Activated naive CD4-positive, alpha-beta T cell treated with anti-CD3 and anti-CD28 coated beads for 36 hours (primary cell): Measurements from ENCODE around the gene PDLIM4. TPM values are rescaled to one million over a fixed set of nuclear protein-coding genes. Genes with fewer than 3 reads are reported as not detected.

Experiments
- CTCF ChIA-PET: fragments of 350-600 bp; sonication (Branson Sonifier 250); formaldehyde crosslinking; loops from one replicate; lab custom pipeline; 2021; ENCODE audit warnings: antibody characterized with exemption; lab: Charles Lee
- DNase-seq: peaks from one replicate; pipeline ENCODE4 v3.0.0-alpha.2; 2020
- H3K27ac Mint-ChIP-seq: one replicate; pipeline ENCODE4 v1.8.0; 2021; ENCODE audit warnings: mild to moderate bottlenecking, mixed read lengths
- H3K27me3 Mint-ChIP-seq: one replicate; pipeline ENCODE4 v1.8.0; 2021; ENCODE audit warnings: low read depth, mixed read lengths
- H3K36me3 Mint-ChIP-seq: one replicate; pipeline ENCODE4 v1.8.0; 2021; ENCODE audit warnings: low read depth, mixed read lengths
- H3K4me1 Mint-ChIP-seq: one replicate; pipeline ENCODE4 v1.8.0; 2021; ENCODE audit warnings: low read depth, mixed read lengths
- H3K4me3 Mint-ChIP-seq: one replicate; pipeline ENCODE4 v1.8.0; 2021; ENCODE audit warnings: mild to moderate bottlenecking, moderate library complexity, mixed read lengths
- H3K9me3 Mint-ChIP-seq: one replicate; pipeline ENCODE4 v1.8.0; 2021; ENCODE audit warnings: mixed read lengths
- intact Hi-C: fragments of 100-400 bp; cut with micrococcal nuclease; formaldehyde crosslinking; loops from one replicate; pipeline ENCODE4 v1.15.1; 2023
- total RNA-seq, 2 experiments: library from RNA; stranded (reverse); gene quantifications; one replicate each; pipeline ENCODE4 v1.2.3, GENCODE V29; 2021

PDLIM4 gene
- total RNA-seq, 2 experiments from 2014 or later = not detected

- no peak for DNase-seq
- CTCF ChIA-PET = interaction anchor here (2.5 kb wide), 1 partner anchor 18 kb away, joined by 6 read pairs; no protein-coding TSS in a partner anchor
- Mint-ChIP-seq H3K4me3 (no peak overlapping the region), H3K27ac (no peak overlapping the region), H3K27me3 (peaks cover under 1% of the 10 kb centered on the region), H3K4me1 (no peaks in the 10 kb centered on the region), H3K36me3 (no peaks in the 10 kb centered on the region), H3K9me3 (no peaks in the 10 kb centered on the region)
- intact Hi-C loops = no loop called here
These were observed 37.5 kb upstream of the PDLIM4 start for GRCh38 chr5:132219981-132220380.

- H3K4me1 Mint-ChIP-seq = peaks cover 3% of the 10 kb centered on the region
- CTCF ChIA-PET = interaction anchor here (2.5 kb wide), 1 partner anchor 18 kb away, joined by 6 read pairs; no protein-coding TSS in a partner anchor
These were observed 37.0 kb upstream of the PDLIM4 start for GRCh38 chr5:132220491-132220890.

GRCh38 chr5:132221781-132222648, 35.5 kb upstream of the PDLIM4 start:
- no peaks in the 10 kb centered on the region for H3K9me3 Mint-ChIP-seq

More at GRCh38 chr5:132220491-132220890, 37.0 kb upstream of the PDLIM4 start:
- Mint-ChIP-seq H3K27ac (no peak overlapping the region), H3K9me3 (no peaks in the 10 kb centered on the region), H3K4me3 (no peak overlapping the region), H3K27me3 (peaks cover 5% of the 10 kb centered on the region), H3K36me3 (no peaks in the 10 kb centered on the region)
- no peak for DNase-seq
- intact Hi-C loops = no loop called here

GRCh38 chr5:132222649-132223038, 34.9 kb upstream of the PDLIM4 start:
- intact Hi-C loops = no loop called here
- peaks cover 13% of the 10 kb centered on the region for H3K27me3 Mint-ChIP-seq
- CTCF ChIA-PET = interaction anchor here (1.6 kb wide), 1 partner anchor 15 kb away, joined by 13 read pairs; no protein-coding TSS in a partner anchor
- DNase-seq = no peak
- H3K4me1 Mint-ChIP-seq = peaks cover 4% of the 10 kb centered on the region
- H3K36me3 Mint-ChIP-seq = no peaks in the 10 kb centered on the region
- H3K9me3 Mint-ChIP-seq = no peaks in the 10 kb centered on the region
- no peak overlapping the region for H3K27ac Mint-ChIP-seq
- no peak overlapping the region for H3K4me3 Mint-ChIP-seq

More at GRCh38 chr5:132221781-132222648, 35.5 kb upstream of the PDLIM4 start:
- peaks cover 12% of the 10 kb centered on the region for H3K27me3 Mint-ChIP-seq
- H3K36me3 Mint-ChIP-seq = no peaks in the 10 kb centered on the region
- intact Hi-C loops = no loop called here
- peaks cover 4% of the 10 kb centered on the region for H3K4me1 Mint-ChIP-seq
- CTCF ChIA-PET = no interaction called here
- no peak for DNase-seq
- no peak overlapping the region for H3K27ac Mint-ChIP-seq
- H3K4me3 Mint-ChIP-seq = no peak overlapping the region

- Mint-ChIP-seq H3K27ac (no peak overlapping the region), H3K36me3 (no peaks in the 10 kb centered on the region), H3K9me3 (no peaks in the 10 kb centered on the region), H3K4me3 (no peak overlapping the region), H3K27me3 (peaks cover 18% of the 10 kb centered on the region), H3K4me1 (peaks cover 4% of the 10 kb centered on the region)
- intact Hi-C loops = no loop called here
- DNase-seq = no peak
- CTCF ChIA-PET = interaction anchor here (1.6 kb wide), 1 partner anchor 14 kb away, joined by 13 read pairs; no protein-coding TSS in a partner anchor
These were observed 33.6 kb upstream of the PDLIM4 start for GRCh38 chr5:132223861-132224260.

- Mint-ChIP-seq H3K4me1 (peaks cover 4% of the 10 kb centered on the region), H3K4me3 (no peak overlapping the region), H3K9me3 (no peaks in the 10 kb centered on the region), H3K27me3 (peaks cover 26% of the 10 kb centered on the region), H3K36me3 (no peaks in the 10 kb centered on the region), H3K27ac (no peak overlapping the region)
- intact Hi-C loops = no loop called here
- no peak for DNase-seq
- CTCF ChIA-PET = interaction anchor here (0.7 to 2.5 kb wide), 2 partner anchors 13 to 29 kb away, joined by 5 to 13 read pairs; no protein-coding TSS in a partner anchor
These were observed 32.8 kb upstream of the PDLIM4 start for GRCh38 chr5:132224716-132225115.

- Mint-ChIP-seq H3K36me3 (no peaks in the 10 kb centered on the region), H3K4me3 (no peak overlapping the region), H3K4me1 (peaks cover 4% of the 10 kb centered on the region), H3K27me3 (peaks cover 30% of the 10 kb centered on the region), H3K9me3 (no peaks in the 10 kb centered on the region), H3K27ac (no peak overlapping the region)
- DNase-seq = peak; percentile 43
- intact Hi-C loops = no loop called here
- CTCF ChIA-PET = interaction anchor here (1.1 to 2.5 kb wide), 2 partner anchors 12 to 47 kb away, joined by 4 to 13 read pairs; no protein-coding TSS in a partner anchor
These were observed 32.1 kb upstream of the PDLIM4 start for GRCh38 chr5:132225165-132226032.

GRCh38 chr5:132226516-132227234, 30.8 kb upstream of the PDLIM4 start:
- H3K36me3 Mint-ChIP-seq = no peaks in the 10 kb centered on the region
- CTCF ChIA-PET = interaction anchor here (0.7 to 2.5 kb wide), 5 partner anchors 11 to 162 kb away, joined by 3 to 13 read pairs (median 4); no protein-coding TSS in a partner anchor
- no peaks in the 10 kb centered on the region for H3K9me3 Mint-ChIP-seq
- peaks cover 34% of the 10 kb centered on the region for H3K27me3 Mint-ChIP-seq
- no peak for DNase-seq
- H3K27ac Mint-ChIP-seq = no peak overlapping the region
- intact Hi-C loops = no loop called here
- H3K4me1 Mint-ChIP-seq = peaks cover 4% of the 10 kb centered on the region
- no peak overlapping the region for H3K4me3 Mint-ChIP-seq

- CTCF ChIA-PET = interaction anchor here (0.7 to 1.6 kb wide), 4 partner anchors 10 to 162 kb away, joined by 3 to 5 read pairs (median 4); no protein-coding TSS in a partner anchor
- intact Hi-C loops = no loop called here
- peaks cover 34% of the 10 kb centered on the region for H3K27me3 Mint-ChIP-seq
- no peak overlapping the region for H3K4me3 Mint-ChIP-seq
- no peak overlapping the region for H3K27ac Mint-ChIP-seq
- H3K36me3 Mint-ChIP-seq = no peaks in the 10 kb centered on the region
- peaks cover 4% of the 10 kb centered on the region for H3K4me1 Mint-ChIP-seq
- H3K9me3 Mint-ChIP-seq = no peaks in the 10 kb centered on the region
- no peak for DNase-seq
These were observed 30.3 kb upstream of the PDLIM4 start for GRCh38 chr5:132227235-132227484.

- peak; percentile 27 for DNase-seq
- Mint-ChIP-seq H3K4me1 (peaks cover 4% of the 10 kb centered on the region), H3K36me3 (no peaks in the 10 kb centered on the region), H3K4me3 (peak within 1 kb of the TSS; percentile 14), H3K27me3 (peaks cover 37% of the 10 kb centered on the region), H3K27ac (no peak within 1 kb of the TSS), H3K9me3 (no peaks in the 10 kb centered on the region)
- CTCF ChIA-PET = interaction anchor here (0.7 to 1.6 kb wide), 4 partner anchors 9 to 163 kb away, joined by 3 to 5 read pairs (median 4); no protein-coding TSS in a partner anchor
- intact Hi-C loops = no loop called here
These were observed 29.8 kb upstream of the PDLIM4 start, which contains the start of gene P4HA2 for GRCh38 chr5:132227485-132228240. TSS of gene P4HA2 (minus strand) at chr5:132227853. CDS start at chr5:132218626, 9,227 bp downstream.
